C4-2B (cell line): ENCODE results near the gene VGLL4.

Source experiments
- H3K27ac ChIP-seq: fragments of 450-650 bp; 2 replicates; pipeline ENCODE4 v1.5.1; 2017
- CTCF ChIP-seq: fragments of 450-650 bp; conservative IDR thresholded peaks from 2 replicates; pipeline ENCODE4 v1.5.1; 2017; ENCODE audit warnings: mild to moderate bottlenecking
- ZFX ChIP-seq: fragments of 450-650 bp; IDR thresholded peaks from 2 replicates; pipeline ENCODE4 v1.6.1; 2017

VGLL4 gene

DNA sequence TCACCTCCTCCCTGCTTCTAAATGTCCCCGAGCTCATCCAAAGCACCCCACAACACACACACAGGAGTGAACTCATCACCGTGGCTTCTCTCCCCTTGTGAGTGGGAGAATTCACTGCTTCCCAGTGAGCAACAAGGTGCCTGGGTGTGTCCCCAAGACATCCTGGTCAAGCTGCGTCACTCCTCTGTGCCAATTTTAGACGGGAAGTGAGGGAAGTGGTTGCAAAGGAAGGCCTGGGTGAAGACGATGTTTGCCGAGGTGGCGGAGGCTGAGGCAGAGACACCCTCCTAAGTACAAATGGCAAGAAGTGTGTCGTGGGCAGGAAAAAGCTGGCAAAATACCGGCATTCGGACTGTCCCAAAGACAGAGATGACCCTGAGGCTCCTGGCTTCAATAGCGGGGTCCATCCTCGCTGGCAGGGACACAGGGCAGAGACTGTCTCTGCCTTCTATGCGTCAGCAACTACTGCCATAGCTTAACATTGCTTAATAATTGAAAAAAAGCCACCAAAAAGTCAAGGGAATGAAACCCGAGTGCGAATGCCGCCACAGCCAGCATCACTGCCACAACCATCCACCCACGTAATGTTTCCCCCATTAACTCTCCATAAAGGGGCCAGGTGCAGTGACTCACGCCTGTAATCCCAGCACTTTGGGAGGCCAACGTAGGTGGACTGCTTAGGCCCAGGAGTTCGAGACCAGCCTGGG is 72.8 kb downstream of the VGLL4 start:
- no peak overlapping the region for H3K27ac ChIP-seq
- TF ChIP-seq CTCF (no peak), ZFX (no peak)

DNA sequence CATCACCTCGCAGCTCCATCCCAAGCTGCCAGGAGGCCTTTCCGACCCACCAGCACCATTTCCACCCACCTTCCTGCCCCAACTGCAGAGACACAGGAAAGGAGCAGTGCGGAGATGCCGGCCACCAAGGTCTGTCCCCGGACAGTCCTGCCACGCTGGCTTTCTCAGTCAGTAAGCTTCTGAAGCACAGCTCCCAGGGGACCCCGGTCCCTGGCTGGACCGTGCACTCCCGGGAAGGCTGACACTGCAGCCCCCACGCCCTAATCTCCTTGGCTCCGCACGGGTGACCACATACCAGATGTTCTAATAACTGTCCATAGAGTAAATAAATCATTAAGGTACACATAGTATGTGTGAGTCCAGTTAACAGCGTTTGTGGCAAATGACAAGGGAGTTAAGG is 73.5 kb downstream of the VGLL4 start:
- no peak overlapping the region for H3K27ac ChIP-seq
- TF ChIP-seq ZFX = no peak
- TF ChIP-seq CTCF = no peak

DNA sequence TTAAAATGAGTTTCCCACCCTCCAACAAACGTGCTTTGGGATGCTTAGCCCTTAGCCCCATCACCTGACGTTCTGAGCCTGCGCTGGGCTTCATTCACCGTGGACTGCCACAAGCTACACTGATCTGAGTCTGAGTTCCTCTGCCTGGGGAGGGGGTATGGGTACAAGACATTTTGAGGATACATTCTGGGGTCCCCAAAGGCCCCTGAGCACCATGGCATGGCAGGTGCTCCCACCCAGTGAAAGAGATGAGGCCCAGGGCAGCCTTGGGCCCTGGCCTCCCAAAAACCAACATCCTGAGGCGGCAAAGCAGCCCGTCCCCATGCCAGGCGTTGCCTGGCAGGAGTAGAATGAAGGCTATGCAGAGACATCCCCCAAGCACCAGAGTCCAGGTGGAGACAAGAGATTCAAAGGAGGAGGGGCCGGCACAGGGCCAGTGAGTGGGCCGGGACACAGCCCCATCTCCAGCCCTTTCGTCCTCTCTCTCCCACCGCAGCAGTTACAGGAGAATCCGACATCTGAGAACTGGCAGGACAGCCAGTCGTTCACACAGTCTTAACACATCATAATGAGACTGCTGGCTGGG is 74.5 kb downstream of the VGLL4 start:
- no peak overlapping the region for H3K27ac ChIP-seq
- TF ChIP-seq CTCF (no peak), ZFX (no peak)

DNA sequence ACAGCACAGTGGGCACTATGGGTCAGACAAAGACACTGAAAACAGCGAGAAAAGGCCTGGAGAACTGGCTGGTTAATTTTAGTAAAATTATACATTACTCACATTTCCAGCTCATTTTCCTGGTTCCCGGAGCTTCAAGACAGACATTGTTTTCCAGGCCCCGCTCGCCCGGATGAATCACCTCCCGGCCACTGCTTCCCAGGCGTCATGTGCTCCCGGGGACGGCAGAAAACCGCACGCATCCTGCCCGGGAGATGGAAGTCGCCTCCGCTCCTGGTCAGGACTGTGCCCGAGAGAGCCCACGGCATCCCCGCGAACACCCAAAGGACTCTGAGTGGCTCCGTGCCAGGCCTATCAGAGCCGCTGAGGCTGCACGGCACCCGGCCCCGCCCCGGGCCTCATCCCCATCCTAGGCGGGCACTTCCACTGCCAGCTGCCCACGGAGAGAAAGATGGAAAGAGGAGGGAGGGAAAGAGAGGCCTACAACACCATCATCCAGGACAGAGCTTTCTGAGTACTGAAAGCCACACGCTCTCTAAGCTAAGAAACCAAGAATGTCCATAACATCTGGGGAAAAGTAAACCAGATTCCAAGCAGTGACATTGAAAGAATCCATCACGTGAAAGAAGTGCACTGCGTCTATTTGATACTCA is 75.1 kb downstream of the VGLL4 start:
- H3K27ac ChIP-seq = no peak overlapping the region
- TF ChIP-seq CTCF (no peak), ZFX (no peak)

DNA sequence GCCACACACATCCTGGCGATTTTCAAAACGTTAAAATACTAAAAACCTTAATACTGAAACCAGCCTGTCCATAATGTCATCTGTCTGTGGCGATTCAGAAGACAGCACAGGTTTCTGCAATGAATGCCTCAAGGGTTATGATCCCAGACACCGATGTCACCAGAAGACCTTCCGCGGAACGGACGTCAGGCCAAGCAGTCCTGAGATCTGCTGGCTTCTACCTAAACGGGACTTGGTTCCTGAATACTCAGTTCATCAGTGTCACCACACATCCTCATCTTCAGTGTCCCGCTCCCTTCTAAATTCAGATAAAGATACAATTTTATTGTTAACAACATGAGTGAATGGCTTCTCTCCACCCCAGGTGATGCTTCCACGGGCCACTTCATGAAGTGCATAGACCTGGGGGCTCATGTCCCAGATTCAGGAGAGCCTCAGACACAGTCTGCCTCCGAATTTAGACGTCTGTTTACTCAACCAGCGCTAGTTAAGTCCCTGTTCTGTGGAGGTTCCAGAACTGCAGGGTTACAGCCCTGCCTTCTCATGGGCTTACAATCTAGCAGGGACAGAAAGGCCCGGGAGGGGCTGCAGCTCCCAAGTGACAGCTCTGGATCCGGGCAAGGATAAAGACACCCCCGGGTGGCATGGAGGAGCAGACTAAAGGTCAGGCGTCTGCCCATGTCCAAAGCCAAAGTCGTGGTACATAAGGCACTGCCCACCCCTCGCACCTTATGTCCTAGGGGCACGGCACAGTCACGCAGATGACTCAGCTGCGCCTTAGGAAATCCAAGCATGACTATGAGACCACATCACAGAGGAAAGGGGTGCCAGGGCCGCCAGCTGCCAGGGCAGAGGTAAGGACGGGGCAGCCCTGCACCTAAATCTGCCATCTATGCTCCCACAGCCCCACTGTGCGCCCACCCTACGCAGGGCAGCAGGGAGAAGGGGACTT is 75.9 kb downstream of the VGLL4 start:
- TF ChIP-seq ZFX = no peak
- TF ChIP-seq CTCF = no peak
- no peak overlapping the region for H3K27ac ChIP-seq

DNA sequence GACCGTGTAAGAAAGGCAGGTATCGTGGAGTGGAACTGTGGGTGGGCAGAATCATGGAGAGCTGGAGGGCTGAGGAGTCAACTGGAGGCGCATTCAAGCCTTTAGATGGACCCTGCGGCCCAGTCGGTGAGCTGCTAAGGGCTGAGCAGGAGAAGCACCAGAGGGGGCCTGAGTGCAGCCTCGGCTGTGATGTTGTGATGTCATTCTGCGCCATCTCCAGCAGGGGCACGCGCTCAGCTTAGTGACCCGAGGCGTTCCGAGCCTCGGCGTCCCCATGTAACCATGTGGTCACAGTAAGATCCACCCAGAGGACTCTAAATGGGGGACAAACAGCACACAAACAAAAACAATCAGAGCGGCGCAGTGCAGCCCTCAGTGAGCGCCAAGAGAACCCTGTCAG is 76.8 kb downstream of the VGLL4 start:
- no peak for TF ChIP-seq CTCF
- no peak for TF ChIP-seq ZFX
- no peak overlapping the region for H3K27ac ChIP-seq
